ENCODE data around the gene FBXO24.
A peak's percentile ranks its signal among the peaks of the same experiment; 100 is the strongest.

FBXO24 gene

GRCh38 chr7:100574362-100575205 lies 11.5 kb upstream of the FBXO24 start:
- DNase-seq (ENCODE audit: low read depth in 3 of 3, low spot score in 1 of 3) = no peak

GRCh38 chr7:100575206-100575631 lies 10.9 kb upstream of the FBXO24 start:
- DNase-seq (ENCODE audit: low read depth in 3 of 3, low spot score in 1 of 3) = no peak

GRCh38 chr7:100575746-100576383 lies 10.3 kb upstream of the FBXO24 start:
- no peak for DNase-seq (ENCODE audit: low read depth in 3 of 3, low spot score in 1 of 3)

GRCh38 chr7:100576384-100576993 lies 9.6 kb upstream of the FBXO24 start:
- no peak for DNase-seq (ENCODE audit: low read depth in 3 of 3, low spot score in 1 of 3)

- no peak for DNase-seq (ENCODE audit: low read depth in 3 of 3, low spot score in 1 of 3)
These were observed 9.0 kb upstream of the FBXO24 start for GRCh38 chr7:100577103-100577502.

- no peak for DNase-seq (ENCODE audit: low read depth in 3 of 3, low spot score in 1 of 3)
These were observed 8.6 kb upstream of the FBXO24 start for GRCh38 chr7:100577507-100577906.

GRCh38 chr7:100578246-100579183 lies 7.6 kb upstream of the FBXO24 start:
- DNase-seq (ENCODE audit: low read depth in 3 of 3, low spot score in 1 of 3) = no peak

GRCh38 chr7:100580466-100581283 lies 5.5 kb upstream of the FBXO24 start:
- DNase-seq (ENCODE audit: low read depth in 3 of 3, low spot score in 1 of 3) = no peak

- DNase-seq (ENCODE audit: low read depth in 3 of 3, low spot score in 1 of 3) = no peak
These were observed 4.0 kb upstream of the FBXO24 start for GRCh38 chr7:100582041-100582579.

GRCh38 chr7:100582650-100583049 lies 3.5 kb upstream of the FBXO24 start:
- DNase-seq (ENCODE audit: low read depth in 3 of 3, low spot score in 1 of 3) = no peak

- DNase-seq (ENCODE audit: low read depth in 3 of 3, low spot score in 1 of 3) = no peak
These were observed 2.7 kb upstream of the FBXO24 start for GRCh38 chr7:100583132-100584053.

GRCh38 chr7:100584054-100584682 lies 2.0 kb upstream of the FBXO24 start:
- DNase-seq (ENCODE audit: low read depth in 3 of 3, low spot score in 1 of 3) = no peak

GRCh38 chr7:100584683-100585510 lies 1.2 kb upstream of the FBXO24 start:
- DNase-seq (ENCODE audit: low read depth in 3 of 3, low spot score in 1 of 3) = no peak

- DNase-seq (ENCODE audit: low read depth in 3 of 3, low spot score in 1 of 3) = peak in 1 of 3 donors; percentile 47
These were observed 440 bp upstream of the FBXO24 start, which contains the start of gene LRCH4 for GRCh38 chr7:100585511-100586265. LRCH4 (minus strand) TSS chr7:100586129; CDS start chr7:100586100, 29 bp downstream.

GRCh38 chr7:100588438-100588837 lies 2.3 kb downstream of the FBXO24 start:
- DNase-seq (ENCODE audit: low read depth in 3 of 3, low spot score in 1 of 3) = no peak

GRCh38 chr7:100589341-100589947 lies 3.3 kb downstream of the FBXO24 start:
- no peak for DNase-seq (ENCODE audit: low read depth in 3 of 3, low spot score in 1 of 3)
